Naive thymus-derived CD4-positive, alpha-beta T cell (primary cell): ENCODE measurements around the gene BSN. TPM values are rescaled to one million over a fixed set of nuclear protein-coding genes. Genes with fewer than 3 reads are reported as not detected.

Experiments used
- ATAC-seq: fragments of 150-1000 bp; cut with Tn5 transposase; 2 replicates; pipeline ENCODE4 v1.10.0; 2021; ENCODE audit warnings: mild to moderate bottlenecking, moderate library complexity
- CTCF ChIA-PET: fragments of 350-600 bp; sonication (Branson Sonifier 250); formaldehyde crosslinking; loops from one replicate; lab custom pipeline; 2021; ENCODE audit warnings: antibody characterized with exemption; lab: Charles Lee
- POLR2A ChIA-PET: fragments of 350-600 bp; sonication (Branson Sonifier 250); formaldehyde crosslinking; loops from one replicate; lab custom pipeline; 2021; ENCODE audit warnings: antibody characterized with exemption, inconsistent platforms; lab: Charles Lee
- DNase-seq, 9 donors: peaks; one replicate each; pipeline versions ENCODE4 v3.0.0 to v3.0.0-alpha.2; 2020 to 2022; ENCODE audit warnings: mixed read lengths in 1 of 9
- H3K27ac ChIP-seq: one replicate; pipeline ENCODE4 v1.7.0; 2013; ENCODE audit warnings: mild to moderate bottlenecking, low read depth, low read length, moderate library complexity
- H3K27me3 ChIP-seq, 2 donors: one replicate each; pipeline ENCODE4 v1.7.0; 2013; ENCODE audit warnings: low read length in 2 of 2, mild to moderate bottlenecking in 2 of 2, moderate library complexity in 2 of 2; ENCODE audit not compliant: control insufficient read depth in 2 of 2, insufficient read depth in 2 of 2
- H3K36me3 ChIP-seq, 3 experiments: 1 replicate in 2 of 3; 2 replicates in 1 of 3; pipeline ENCODE4 v1.7.0; 2013; ENCODE audit warnings: low read length in 3 of 3, mild to moderate bottlenecking in 3 of 3, moderate library complexity in 1 of 3; ENCODE audit not compliant: insufficient read depth in 3 of 3, control insufficient read depth in 2 of 3
- H3K4me1 ChIP-seq, 2 donors: one replicate each; pipeline ENCODE4 v1.7.0; 2013; ENCODE audit warnings: low read length in 2 of 2, mild to moderate bottlenecking in 2 of 2, moderate library complexity in 1 of 2; ENCODE audit not compliant: control insufficient read depth in 2 of 2, insufficient read depth in 2 of 2
- H3K4me3 ChIP-seq: 2 replicates; pipeline ENCODE4 v1.7.0; 2013; ENCODE audit warnings: mild to moderate bottlenecking, low read length
- H3K9me3 ChIP-seq, 3 experiments: 1 replicate in 2 of 3; 2 replicates in 1 of 3; pipeline ENCODE4 v1.7.0; 2013; ENCODE audit warnings: low read length in 3 of 3; ENCODE audit not compliant: control insufficient read depth in 2 of 3
- H3K27ac Mint-ChIP-seq, 9 donors: one replicate each; pipeline ENCODE4 v1.8.0; 2020 to 2022; ENCODE audit warnings: mixed read lengths in 9 of 9, mild to moderate bottlenecking in 8 of 9, moderate library complexity in 5 of 9, inconsistent platforms in 2 of 9
- H3K27me3 Mint-ChIP-seq, 5 donors: one replicate each; pipeline ENCODE4 v1.8.0; 2021 to 2022; ENCODE audit warnings: mixed read lengths in 5 of 5, mild to moderate bottlenecking in 1 of 5
- H3K36me3 Mint-ChIP-seq, 5 donors: one replicate each; pipeline ENCODE4 v1.8.0; 2020 to 2022; ENCODE audit warnings: mixed read lengths in 5 of 5, mild to moderate bottlenecking in 3 of 5, inconsistent platforms in 1 of 5
- H3K4me1 Mint-ChIP-seq, 7 donors: one replicate each; pipeline ENCODE4 v1.8.0; 2020 to 2022; ENCODE audit warnings: mixed read lengths in 7 of 7, mild to moderate bottlenecking in 3 of 7, inconsistent platforms in 1 of 7
- H3K4me3 Mint-ChIP-seq, 10 donors: one replicate each; pipeline ENCODE4 v1.8.0; 2020 to 2022; ENCODE audit warnings: mild to moderate bottlenecking in 10 of 10, mixed read lengths in 10 of 10, moderate library complexity in 6 of 10, inconsistent platforms in 2 of 10
- H3K9me3 Mint-ChIP-seq, 11 donors: one replicate each; pipeline ENCODE4 v1.8.0; 2020 to 2022; ENCODE audit warnings: mixed read lengths in 11 of 11, mild to moderate bottlenecking in 4 of 11, inconsistent platforms in 1 of 11, moderate library complexity in 1 of 11
- intact Hi-C, 2 donors: fragments of 100-400 bp; cut with micrococcal nuclease; formaldehyde crosslinking; loops; one replicate each; pipeline ENCODE4 v1.15.1; 2023
- polyA plus RNA-seq, 2 donors: library from polyadenylated mRNA; unstranded; fragments of 300-500 nt; fragmentation: Illumina TruSeq; gene quantifications; one replicate each; pipeline ENCODE4 v1.2.3, GENCODE V29; 2021
- total RNA-seq, 6 experiments: library from RNA in 5 of 6; stranded (reverse) in 5 of 6; gene quantifications; 1 replicate in 5 of 6; 2 replicates in 1 of 6; pipeline ENCODE4 v1.2.3 and lab custom pipeline; 2021 to 2026

BSN gene
- total and polyA plus RNA-seq, 7 experiments from 2014 or later: 0.12 to 0.16 (median 0.14) TPM; not detected in 2

DNA sequence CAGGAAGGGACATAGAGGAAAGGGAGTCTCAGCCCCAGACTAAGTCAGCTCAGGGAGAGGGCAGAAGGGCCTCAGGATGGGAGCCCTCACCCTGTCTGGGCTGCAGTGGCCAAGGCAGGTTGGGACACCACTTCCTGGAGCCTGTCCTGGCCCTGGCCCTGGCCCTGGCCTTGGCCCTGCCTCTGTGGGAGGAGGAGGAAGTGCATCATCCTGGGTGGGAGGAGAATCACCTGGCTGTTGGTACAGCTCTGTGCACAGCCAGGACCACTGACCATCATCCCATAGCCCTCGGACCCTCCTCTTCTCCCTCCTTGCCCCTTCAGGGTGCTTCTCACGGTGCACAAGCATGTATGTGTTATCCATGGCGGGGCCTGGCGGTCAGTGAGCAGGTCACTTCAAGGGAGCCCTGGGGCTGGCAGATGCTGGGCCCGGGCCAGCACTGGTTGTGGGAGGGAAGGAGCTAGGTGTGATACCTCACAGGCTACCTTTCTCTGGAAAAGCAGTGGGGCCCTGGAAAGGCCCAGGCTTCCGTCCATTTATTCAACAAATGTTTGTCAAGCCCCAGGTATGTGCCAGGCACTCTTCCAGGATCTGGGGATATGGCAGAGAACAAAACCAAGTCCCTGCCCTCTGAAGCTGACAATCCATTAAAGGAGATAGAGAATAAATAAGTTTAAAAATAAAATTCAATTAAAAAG lies 111.7 kb downstream of the BSN start:
- no peaks in the 10 kb centered on the region for H3K27me3 ChIP-seq
- ATAC-seq: no peak

DNA sequence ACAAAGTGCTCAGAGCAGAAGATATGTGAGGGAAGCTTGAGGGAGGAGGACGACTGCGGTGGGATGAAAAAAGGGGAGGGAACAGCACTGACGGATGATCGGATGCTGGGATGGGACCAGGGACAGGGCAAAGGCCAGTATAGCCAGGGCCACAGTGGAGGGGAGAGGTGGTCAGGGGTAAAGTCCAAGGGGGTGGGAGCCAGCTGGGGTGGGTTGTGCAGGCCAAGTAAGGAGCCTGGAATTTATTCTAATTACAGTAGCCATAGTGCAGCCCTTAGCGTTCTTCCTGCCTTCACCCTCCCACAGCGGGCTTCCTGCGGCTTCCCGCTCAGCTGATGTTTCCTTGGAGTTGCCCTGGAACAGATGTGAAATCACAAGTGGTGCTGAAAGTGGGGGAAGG lies 112.3 kb downstream of the BSN start:
- POLR2A ChIA-PET: interaction anchor here (0.7 kb wide), 1 partner anchor 186 kb away, joined by 3 read pairs; no protein-coding TSS in a partner anchor
- no peaks in the 10 kb centered on the region for H3K36me3 Mint-ChIP-seq
- no peaks in the 10 kb centered on the region for H3K36me3 ChIP-seq
- no peak overlapping the region for H3K4me3 Mint-ChIP-seq
- H3K27ac ChIP-seq: no peak overlapping the region
- DNase-seq: no peak
- CTCF ChIA-PET: interaction anchor here (2.5 kb wide), 1 partner anchor 127 kb away, joined by 10 read pairs; no protein-coding TSS in a partner anchor
- intact Hi-C loops: no loop called here
- no peaks in the 10 kb centered on the region for H3K9me3 Mint-ChIP-seq
- H3K9me3 ChIP-seq: no peaks in the 10 kb centered on the region
- no peak overlapping the region for H3K27ac Mint-ChIP-seq
- no peaks in the 10 kb centered on the region for H3K4me1 ChIP-seq
- no peak for ATAC-seq
- H3K27me3 ChIP-seq: no peaks in the 10 kb centered on the region
- H3K4me1 Mint-ChIP-seq: peaks cover 0 to 9% (median under 1%) of the 10 kb centered on the region in 7 donors
- H3K4me3 ChIP-seq: no peak overlapping the region
- H3K27me3 Mint-ChIP-seq: peaks cover 0 to 8% (median 0%) of the 10 kb centered on the region in 5 donors

More for the DNA sequence above, 111.7 kb downstream of the BSN start:
- Histone ChIP-seq H3K4me3 (no peak overlapping the region), H3K9me3 (no peaks in the 10 kb centered on the region), H3K4me1 (no peaks in the 10 kb centered on the region), H3K27ac (no peak overlapping the region), H3K36me3 (no peaks in the 10 kb centered on the region)
- Mint-ChIP-seq H3K36me3 (no peaks in the 10 kb centered on the region), H3K4me3 (no peak overlapping the region), H3K9me3 (no peaks in the 10 kb centered on the region), H3K27ac (no peak overlapping the region), H3K4me1 (peaks cover 0 to 6% (median 0%) of the 10 kb centered on the region in 7 donors), H3K27me3 (peaks cover 0 to 8% (median 0%) of the 10 kb centered on the region in 5 donors)
- ChIA-PET POLR2A (no interaction called here), CTCF (interaction anchor here (0.6 to 2.5 kb wide), 2 partner anchors 31 to 126 kb away, joined by 3 to 10 read pairs; no protein-coding TSS in a partner anchor)
- intact Hi-C loops: no loop called here
- DNase-seq: no peak

DNA sequence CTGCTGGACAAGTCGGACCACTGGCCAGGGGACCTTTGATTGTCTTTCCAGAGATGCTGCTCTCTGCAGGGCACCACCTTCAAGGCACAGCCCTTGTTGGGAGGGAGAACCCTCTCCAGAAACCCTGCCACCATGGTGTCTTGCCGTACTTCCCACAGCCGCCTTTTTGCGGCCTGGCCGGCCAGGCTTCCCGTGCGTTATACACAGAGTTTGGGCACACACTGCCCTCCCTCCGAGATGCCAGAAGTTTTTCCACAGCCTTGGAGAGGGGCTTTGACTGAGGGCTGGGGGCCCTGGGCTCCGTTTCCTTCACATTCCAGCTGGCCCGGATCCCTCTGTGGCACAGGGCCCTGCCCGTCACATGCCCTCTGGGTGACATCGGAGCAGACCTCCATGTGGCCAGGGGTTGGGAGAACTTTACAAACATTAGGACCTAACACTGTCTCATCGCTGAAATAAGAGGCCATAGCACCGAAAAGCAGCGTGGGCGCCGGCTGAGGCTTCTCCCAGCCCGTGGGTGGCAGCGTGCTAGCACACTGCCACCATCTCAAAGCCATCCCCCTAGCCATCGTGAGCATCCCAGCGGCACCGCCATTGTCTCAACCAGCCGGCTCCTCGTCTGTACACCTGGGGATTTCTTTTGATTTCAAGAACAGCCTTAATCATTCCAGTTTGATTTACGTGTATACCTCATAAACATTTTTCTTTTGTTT lies 113.6 kb downstream of the BSN start:
- DNase-seq: no peak
- ChIA-PET CTCF (no interaction called here), POLR2A (no interaction called here)
- no peak for ATAC-seq
- Histone ChIP-seq H3K4me3 (no peak overlapping the region), H3K27me3 (no peaks in the 10 kb centered on the region), H3K27ac (no peak overlapping the region), H3K4me1 (no peaks in the 10 kb centered on the region), H3K36me3 (no peaks in the 10 kb centered on the region), H3K9me3 (no peaks in the 10 kb centered on the region)
- Mint-ChIP-seq H3K9me3 (no peaks in the 10 kb centered on the region), H3K27me3 (peaks cover 0 to 8% (median 0%) of the 10 kb centered on the region in 5 donors), H3K36me3 (no peaks in the 10 kb centered on the region), H3K4me1 (peaks cover 6 to 16% (median 8%) of the 10 kb centered on the region in 7 donors), H3K4me3 (no peak overlapping the region), H3K27ac (no peak overlapping the region)
- intact Hi-C loops: no loop called here

GRCh38 chr3:49668414-49668797 lies 114.1 kb downstream of the BSN start:
- intact Hi-C loops: no loop called here
- Mint-ChIP-seq H3K4me1 (peaks cover 6 to 20% (median 8%) of the 10 kb centered on the region in 7 donors), H3K36me3 (no peaks in the 10 kb centered on the region), H3K9me3 (no peaks in the 10 kb centered on the region), H3K27ac (no peak overlapping the region), H3K4me3 (no peak overlapping the region), H3K27me3 (peaks cover 0 to 8% (median 0%) of the 10 kb centered on the region in 5 donors)
- DNase-seq (no peak), ATAC-seq (no peak)
- no peaks in the 10 kb centered on the region for H3K27me3 ChIP-seq
- no peak overlapping the region for H3K27ac ChIP-seq
- ChIA-PET CTCF (interaction anchor here (5.4 kb wide), 1 partner anchor 128 kb away, joined by 111 read pairs; no protein-coding TSS in a partner anchor), POLR2A (interaction anchor here (0.6 to 1.8 kb wide), 2 partner anchors 97 to 129 kb away, joined by 3 to 6 read pairs; no protein-coding TSS in a partner anchor)
- no peak overlapping the region for H3K4me3 ChIP-seq
- no peaks in the 10 kb centered on the region for H3K36me3 ChIP-seq
- H3K9me3 ChIP-seq: no peaks in the 10 kb centered on the region
- peaks cover 4 to 5% of the 10 kb centered on the region in 2 donors for H3K4me1 ChIP-seq

DNA sequence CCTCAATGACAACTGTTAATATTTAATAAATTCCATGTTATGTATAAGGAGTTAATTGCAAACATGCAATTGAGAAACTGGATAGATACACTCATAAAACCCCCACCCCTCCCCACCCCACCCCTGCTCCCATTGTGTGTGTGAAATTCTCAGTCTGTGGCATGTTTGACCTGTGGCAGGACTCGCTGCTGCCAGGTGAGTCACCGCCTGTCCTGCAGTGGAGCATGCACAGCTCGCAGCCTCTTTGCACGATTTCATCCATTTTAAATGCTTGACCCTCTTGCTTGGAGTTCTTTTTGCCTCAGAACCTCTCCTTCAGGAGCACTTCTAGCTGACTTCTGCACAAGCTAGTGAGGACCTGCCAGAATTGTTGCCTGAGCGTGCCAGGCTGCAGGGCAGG lies 114.6 kb downstream of the BSN start:
- CTCF ChIA-PET: interaction anchor here (5.4 kb wide), 1 partner anchor 128 kb away, joined by 111 read pairs; no protein-coding TSS in a partner anchor
- no peaks in the 10 kb centered on the region for H3K27me3 ChIP-seq
- H3K4me3 ChIP-seq: no peak overlapping the region
- H3K4me1 Mint-ChIP-seq: peaks cover 7 to 24% (median 12%) of the 10 kb centered on the region in 7 donors
- H3K27ac Mint-ChIP-seq: no peak overlapping the region
- H3K9me3 ChIP-seq: no peaks in the 10 kb centered on the region
- intact Hi-C loops: no loop called here
- H3K27ac ChIP-seq: no peak overlapping the region
- H3K36me3 Mint-ChIP-seq: no peaks in the 10 kb centered on the region
- H3K27me3 Mint-ChIP-seq: peaks cover 0 to 7% (median 0%) of the 10 kb centered on the region in 5 donors
- POLR2A ChIA-PET: interaction anchor here (0.6 to 1.8 kb wide), 2 partner anchors 97 to 129 kb away, joined by 3 to 6 read pairs; no protein-coding TSS in a partner anchor
- no peaks in the 10 kb centered on the region for H3K9me3 Mint-ChIP-seq
- no peak for DNase-seq
- no peaks in the 10 kb centered on the region for H3K36me3 ChIP-seq
- ATAC-seq: no peak
- no peak overlapping the region for H3K4me3 Mint-ChIP-seq
- H3K4me1 ChIP-seq: peaks cover 6% of the 10 kb centered on the region in 2 donors

DNA sequence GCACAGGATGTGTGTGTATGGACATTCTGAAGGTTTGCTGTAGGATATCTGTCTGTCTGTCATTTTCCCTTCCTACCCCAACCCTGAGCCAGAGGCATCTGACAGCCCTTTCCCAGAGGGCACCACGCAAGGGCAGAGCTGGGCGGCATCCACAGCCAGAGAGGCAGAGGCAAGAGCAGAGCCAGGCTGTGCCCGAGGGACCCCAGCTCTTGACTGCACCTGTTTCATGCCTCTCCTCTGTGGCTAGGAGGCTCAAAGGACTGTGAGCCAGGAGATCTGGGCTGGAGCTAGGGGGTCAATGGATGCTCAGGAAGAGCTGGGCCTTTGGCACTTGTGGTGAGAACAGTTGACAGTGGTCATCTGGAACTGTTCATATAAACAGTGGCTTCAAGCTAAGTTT lies 115.1 kb downstream of the BSN start:
- peaks cover 7 to 24% (median 13%) of the 10 kb centered on the region in 7 donors for H3K4me1 Mint-ChIP-seq
- no peak for ATAC-seq
- Histone ChIP-seq H3K4me1 (peaks cover 6% of the 10 kb centered on the region in 2 donors), H3K4me3 (no peak overlapping the region), H3K36me3 (peaks cover 0 to 2% (median 0%) of the 10 kb centered on the region in 3 experiments), H3K9me3 (no peaks in the 10 kb centered on the region), H3K27ac (no peak overlapping the region), H3K27me3 (no peaks in the 10 kb centered on the region)
- POLR2A ChIA-PET: interaction anchor here (1.8 kb wide), 1 partner anchor 130 kb away, joined by 6 read pairs; no protein-coding TSS in a partner anchor
- intact Hi-C loops: no loop called here
- CTCF ChIA-PET: interaction anchor here (5.4 kb wide), 1 partner anchor 129 kb away, joined by 111 read pairs; no protein-coding TSS in a partner anchor
- H3K27me3 Mint-ChIP-seq: peaks cover 0 to 3% (median 0%) of the 10 kb centered on the region in 5 donors
- no peak overlapping the region for H3K4me3 Mint-ChIP-seq
- H3K9me3 Mint-ChIP-seq: no peaks in the 10 kb centered on the region
- peak overlapping the region in 1 of 9 donors; percentile 5 for H3K27ac Mint-ChIP-seq
- DNase-seq: no peak
- H3K36me3 Mint-ChIP-seq: no peaks in the 10 kb centered on the region
